Anterior cingulate cortex (tissue), 58 donors: ENCODE data around the gene DENND2D.
A peak's percentile ranks its signal among the peaks of the same experiment; 100 is the strongest.

Source experiments
- DNase-seq, 58 donors: peaks; one replicate each; lab custom pipeline; 2025; lab: John Stamatoyannopoulos, UW

The DENND2D gene

DNA sequence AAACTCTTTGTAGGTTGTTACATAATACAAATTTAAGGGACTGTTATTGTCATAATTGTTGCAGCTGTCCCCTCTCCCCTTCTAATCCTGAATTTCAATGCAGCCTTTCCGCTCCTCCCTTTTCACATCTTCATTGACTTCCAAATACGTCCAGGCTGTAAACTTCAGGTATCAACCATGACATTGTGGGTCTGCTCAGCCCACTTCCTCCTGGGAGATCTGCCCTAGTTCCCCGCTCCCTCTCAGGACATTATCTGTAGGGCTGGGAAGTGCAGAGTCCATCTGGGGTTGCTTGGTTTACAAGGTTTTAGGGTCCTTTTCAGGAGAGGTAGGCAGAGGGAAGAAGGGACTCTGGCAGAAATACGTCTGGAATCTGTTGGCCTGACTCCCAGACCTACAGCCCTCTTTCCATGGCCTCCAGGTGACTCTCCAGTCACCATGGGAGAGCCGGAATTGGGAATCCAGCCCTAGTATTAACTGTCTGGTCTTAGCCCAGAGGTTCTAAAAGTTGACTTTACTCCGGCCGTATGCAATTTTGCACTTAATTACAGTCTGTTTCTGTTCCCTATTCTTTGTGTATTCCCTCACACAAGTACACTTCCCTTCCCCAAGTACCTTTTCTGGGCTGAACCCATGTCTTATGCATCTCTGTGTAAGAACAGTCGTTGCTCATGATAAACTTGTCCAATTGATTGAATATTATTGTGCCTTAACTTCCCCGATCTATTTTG, 4.7 kb upstream of the DENND2D start:
- no peak for DNase-seq

DNA sequence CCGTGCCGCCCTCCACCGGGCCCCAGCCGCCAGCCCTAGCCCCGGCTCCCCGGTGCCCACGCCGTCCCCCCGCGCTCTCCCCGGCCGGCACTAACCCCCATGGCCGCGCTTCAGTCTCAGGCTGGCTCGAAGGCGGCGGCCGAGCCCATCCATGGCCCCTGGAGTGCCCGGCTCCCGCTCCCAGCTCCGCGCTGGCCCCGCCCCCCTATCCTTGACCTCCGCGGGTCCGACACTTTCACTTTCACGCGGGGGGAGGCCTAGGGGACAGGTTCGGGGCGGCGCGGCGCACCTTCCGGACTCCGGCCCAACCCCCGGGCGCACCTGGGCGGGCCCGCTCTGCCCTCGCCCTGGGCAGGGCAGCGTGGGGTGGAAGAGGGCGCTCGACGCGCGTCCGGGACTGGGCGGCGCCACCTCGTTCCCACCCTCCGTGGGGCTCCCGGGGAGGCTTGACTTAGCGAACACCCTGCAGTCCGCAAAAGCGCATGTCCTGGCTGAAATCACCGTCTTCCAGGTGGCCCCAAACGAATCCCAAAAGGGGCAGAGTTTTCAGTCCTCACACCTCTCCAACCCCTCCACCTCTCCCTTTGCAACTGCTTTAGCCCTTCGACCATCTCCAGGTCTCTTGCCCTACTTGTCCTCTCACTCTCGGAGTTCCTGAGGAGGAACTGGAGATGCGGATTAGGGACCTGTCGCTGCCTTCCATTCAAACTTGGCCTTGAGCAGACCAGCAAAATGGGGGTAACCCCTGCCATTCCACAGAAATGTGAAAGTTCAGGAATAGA, 3.9 kb upstream of the DENND2D start:
- peak in 1 of 58 donors; percentile 21 for DNase-seq

DNA sequence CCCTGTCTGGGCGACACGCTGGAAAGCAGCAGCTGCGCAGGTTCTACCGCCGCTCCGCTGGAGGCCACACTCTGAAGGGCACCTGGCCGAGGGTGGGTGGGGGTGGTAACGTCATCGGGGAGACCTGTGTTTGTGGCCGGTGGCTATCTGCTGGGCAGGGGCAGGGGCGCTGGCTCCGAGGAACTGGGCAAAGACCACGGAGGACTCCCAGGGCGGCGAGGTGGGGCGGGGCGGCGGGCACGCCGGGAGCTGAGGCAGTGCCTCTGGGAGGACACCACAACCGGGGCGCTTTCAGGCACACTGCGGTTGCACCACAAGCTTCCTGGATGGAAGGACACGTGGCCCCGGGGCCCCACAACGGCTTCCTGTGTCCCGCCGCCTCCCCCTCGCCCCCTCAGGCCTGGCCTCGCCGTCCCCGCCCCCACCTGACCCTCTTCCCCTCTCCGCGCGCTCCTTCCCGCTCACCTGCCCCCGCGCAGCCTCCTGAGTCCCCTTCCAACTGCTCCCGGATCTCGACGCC, 3.3 kb upstream of the DENND2D start:
- peak in 18 of 58 donors; percentile 6 to 62 (median 22) for DNase-seq

DNA sequence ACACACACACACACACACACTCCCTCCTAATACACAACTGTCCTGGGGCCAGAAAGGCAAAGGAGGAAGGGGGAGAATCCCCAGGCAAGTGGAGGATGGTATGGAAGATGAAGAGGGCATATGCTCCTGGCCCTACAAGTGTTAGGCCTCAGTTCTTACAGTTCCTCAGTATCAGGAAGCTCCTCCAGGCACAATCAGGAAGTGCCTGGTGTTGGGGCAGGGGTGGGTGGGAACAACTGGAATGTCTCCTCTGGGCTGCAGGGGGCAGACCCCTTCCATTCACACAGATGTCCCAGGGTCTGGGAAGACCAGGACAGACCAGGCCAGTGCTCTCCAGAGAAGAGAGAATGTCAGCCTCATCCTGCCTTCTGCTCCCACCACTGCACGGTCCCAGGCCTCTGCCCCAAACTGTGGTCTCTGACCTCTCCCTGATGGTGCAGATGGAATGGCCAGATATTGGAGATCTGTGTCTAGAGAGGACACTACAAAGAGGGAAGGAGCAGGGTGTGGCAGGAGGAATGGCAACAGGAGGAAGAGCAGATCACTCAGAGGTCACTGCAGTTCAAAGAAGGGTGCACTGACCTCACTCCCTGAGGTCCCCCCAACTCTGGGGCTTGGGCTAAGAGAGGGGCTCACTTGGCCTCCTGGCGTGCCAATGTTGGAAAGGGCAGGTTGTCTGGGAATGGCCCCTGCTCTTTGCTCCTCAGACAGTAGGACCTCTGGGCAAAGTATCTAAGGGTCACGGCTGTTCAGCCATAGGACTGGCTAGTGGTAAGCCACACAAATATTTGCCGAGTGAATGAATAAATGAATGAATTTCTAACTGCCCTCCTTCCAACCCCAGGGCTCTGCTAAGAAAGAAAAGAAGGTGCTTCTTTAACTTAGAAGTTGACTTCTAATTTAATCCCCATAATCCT, 2.5 kb upstream of the DENND2D start:
- no peak for DNase-seq

DNA sequence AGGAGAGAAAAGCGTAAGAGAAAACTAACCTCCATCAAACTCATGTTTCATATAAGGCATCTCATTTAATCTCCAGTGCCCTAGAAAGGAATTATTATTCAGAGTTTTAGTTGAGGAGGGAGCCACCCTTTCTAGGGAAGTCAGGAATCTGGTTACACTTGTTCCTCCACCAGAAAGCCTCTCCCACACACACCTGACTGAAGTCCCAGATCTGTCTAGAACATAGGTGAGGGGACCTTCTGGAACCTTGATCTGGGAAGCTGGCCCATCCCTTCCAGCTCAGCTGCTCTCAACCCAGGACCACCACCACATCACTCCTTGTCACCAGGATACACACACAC, 1.9 kb upstream of the DENND2D start:
- no peak for DNase-seq

DNA sequence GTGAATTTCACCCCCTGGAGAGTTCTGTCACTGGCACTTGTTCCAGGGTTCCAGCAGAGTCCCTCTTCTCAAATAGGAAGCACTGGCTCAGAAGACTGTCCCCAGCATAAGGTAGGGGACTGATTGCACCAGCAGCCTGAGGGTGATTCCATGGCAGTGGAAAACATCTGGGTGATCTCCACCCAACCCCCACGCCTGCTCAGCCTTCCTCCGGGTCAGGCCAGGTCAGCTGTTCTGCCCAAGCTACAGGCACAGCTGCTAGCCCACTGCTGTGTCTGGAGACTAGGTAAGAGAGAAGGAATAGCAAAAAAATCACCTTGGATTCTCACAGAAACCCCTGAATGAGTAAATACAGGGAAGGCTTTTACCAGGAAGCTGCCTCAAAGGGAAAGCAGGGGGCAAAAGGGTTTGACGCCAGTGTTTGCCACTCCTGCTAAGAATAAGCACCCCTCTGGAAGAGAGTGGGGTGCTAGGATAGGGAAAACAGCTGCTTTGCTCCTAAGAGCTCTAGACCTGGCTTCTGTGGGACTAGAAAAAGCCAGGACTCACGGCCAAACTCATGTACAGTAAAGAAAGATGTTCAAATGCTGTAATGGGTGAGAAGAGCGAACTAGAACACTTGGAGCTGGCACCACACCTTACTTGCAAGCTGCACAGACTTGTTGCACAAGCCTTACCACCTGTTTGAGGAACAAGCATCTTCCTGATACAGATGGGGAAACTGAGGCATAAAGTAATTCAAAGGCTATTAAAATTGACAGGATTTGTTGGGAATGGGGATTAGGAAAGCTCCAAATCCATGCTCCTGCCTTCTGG, 1.0 kb upstream of the DENND2D start:
- no peak for DNase-seq

DNA sequence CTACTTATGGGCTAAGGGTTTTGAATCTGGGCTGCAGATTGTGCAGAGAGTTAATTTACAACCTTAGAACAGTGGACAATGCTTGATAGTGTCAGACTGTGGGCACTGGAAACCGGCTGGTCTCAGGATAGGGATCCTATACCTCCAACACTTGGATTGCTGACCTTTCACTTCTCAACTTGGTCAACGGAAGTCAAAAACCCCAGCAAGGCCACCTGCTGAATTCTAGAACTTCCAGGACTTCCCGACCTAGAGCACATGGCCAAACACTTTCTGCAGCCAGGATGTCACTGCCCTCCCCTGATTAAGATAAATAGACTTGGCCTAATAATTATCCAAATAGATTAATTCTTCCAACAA, 336 bp upstream of the DENND2D start:
- DNase-seq = no peak

DNA sequence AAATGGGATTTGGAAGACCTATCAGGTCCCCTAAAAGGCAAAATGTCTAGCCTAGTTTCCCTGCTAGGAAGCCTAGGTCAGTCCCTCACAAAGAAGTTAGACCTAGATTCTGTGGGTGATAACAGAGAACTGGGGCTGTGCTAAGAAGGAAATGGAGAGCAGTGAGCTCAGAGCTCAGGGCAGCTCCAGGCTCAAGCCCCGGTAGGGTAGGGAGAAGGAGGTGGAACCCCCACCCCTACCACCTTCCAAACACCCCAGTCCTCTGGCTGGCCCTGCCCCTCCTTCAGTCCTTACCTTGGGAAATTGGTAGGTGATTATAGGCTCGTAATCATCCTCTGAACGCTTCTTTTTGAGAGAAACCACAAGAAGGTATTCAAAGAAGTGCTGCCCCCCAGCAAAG, 1.1 kb downstream of the DENND2D start:
- no peak for DNase-seq

DNA sequence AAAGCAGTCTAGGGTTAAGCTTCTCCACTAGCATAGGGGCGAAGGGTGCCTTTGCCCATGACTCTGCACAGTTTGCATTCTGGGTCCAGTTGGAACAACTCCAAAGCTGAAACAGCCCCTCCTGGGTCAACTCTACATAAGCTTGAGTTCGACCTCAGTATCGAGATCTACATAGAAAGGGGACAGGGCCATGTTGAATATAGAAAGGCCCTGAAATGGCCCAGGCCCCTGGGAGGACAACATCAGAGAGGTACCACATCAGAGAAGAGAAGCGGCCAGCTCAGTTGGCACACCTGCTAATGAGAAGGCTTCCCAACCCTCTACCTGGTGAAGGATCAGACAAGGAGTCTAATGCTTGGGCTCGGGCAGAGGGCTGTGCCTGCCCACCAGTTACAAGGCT, 1.6 kb downstream of the DENND2D start:
- DNase-seq = no peak

DNA sequence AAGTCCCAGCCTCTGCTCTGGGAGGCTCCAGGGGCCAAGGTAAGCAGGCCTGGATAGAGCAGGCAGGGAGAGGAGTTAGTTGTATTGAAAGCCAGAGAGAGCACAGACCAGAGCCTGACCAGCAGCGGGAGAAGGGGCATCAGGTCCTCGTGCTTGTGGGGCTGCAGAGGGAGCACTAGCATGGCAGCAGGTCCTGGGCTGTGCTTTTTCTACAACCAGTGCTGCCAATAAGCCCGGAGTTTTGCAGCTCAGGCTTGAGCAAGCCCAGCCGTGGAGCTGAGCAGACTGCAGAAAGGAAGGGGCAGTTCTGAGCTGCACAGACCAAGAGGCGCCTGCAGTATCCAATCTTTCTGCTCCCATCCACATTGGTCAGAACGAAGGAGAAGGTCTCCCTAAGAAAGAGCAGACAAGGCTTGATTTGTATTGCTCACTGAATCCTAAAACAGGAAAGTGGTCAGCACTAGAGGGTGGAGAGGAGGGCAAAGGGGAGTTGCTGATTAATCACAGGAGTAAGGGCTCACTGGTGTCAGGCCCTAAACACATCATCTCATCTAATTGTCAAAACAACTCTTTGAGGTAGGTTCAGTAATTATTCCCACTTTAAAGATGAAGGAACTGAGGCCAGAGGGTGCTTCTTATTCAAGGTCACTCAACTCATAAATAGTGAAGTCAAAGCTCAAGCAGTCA, 2.7 kb downstream of the DENND2D start:
- DNase-seq = peak in 1 of 58 donors; percentile 2

DNA sequence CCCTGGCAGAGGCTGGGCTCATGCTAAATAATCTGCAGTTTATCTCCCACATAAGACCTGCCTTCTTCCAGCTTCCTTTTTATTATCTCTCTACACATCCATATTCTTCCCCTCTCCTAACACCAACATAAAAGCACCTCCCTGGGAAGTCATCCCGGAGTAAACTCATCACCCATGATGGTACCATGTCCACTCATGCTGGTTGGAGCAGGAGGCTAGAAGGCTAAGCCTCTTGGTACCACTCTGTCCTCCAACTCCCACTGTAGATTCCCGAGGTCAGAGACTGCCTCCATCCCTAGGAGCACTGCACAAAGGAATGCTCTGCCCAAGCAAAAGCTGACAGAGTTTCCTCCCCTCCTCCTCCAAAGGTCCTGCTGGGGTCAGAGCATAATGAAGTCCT, 4.2 kb downstream of the DENND2D start:
- DNase-seq = no peak

DNA sequence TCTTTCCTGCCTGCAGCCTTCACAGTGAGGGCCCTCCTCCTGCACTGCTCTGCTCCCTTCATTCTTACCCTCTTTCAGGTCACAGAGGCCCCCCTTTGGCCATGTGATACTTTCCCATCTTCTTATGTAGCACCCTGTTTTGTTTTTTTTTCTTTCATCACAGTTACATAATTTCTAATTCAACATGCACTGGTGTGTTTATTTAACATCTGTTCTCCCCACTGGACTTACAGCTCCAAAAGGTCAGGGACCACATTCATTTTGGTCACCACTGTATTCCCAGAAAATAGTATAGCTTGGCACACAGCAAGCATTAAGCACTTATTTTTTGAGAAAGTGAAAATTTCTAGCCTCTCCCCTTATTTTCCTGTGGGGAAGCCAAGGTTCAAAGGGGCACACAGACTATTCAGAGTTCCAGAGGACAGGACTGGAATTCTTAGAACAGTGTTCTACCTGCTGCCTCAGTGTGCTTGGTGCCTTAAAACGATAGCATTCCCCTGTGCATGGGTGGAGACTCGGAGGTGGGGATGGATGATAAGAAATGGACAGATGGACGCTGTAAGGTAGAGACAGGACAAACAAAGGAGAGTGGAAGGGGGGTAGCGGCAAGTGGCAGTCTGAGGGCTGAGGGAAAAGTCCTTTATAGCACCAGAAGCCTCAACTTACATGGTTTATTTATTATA, 5.3 kb downstream of the DENND2D start:
- DNase-seq = no peak

DNA sequence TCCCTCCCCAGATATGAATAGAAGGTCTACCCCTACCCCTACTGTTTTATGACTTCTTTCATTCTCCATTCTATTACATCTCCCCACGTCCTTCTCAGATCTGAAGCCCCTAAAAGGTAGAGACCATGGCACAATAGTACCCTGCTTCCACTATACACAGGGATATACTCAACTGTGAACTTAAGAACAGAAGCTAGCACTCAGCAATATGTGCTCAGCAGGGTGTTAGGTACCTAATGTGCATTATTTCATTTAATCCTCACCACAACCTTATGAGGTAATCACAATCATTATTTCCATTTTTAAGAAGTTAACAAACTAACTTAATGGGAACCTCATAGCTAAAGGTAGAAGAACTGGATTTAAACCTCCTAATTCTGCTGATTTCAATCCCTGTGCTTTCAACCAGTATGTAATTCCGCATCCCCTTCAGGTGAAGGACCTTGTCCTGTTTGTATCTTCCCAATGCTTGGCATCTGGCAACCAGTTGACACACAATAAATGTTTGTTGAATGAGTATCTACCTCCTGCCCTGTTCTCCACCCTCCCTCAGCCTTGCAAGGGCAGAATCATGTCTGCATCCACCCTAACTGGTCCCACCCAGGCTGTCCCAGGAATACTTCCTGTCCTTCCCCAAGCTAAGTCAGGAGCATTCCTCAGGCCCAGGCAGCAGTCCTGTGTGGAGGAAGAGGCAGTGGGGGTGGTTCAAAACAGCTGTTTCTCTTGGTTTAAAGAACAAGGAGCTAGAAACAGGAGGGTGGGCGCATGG, 6.5 kb downstream of the DENND2D start:
- no peak for DNase-seq

DNA sequence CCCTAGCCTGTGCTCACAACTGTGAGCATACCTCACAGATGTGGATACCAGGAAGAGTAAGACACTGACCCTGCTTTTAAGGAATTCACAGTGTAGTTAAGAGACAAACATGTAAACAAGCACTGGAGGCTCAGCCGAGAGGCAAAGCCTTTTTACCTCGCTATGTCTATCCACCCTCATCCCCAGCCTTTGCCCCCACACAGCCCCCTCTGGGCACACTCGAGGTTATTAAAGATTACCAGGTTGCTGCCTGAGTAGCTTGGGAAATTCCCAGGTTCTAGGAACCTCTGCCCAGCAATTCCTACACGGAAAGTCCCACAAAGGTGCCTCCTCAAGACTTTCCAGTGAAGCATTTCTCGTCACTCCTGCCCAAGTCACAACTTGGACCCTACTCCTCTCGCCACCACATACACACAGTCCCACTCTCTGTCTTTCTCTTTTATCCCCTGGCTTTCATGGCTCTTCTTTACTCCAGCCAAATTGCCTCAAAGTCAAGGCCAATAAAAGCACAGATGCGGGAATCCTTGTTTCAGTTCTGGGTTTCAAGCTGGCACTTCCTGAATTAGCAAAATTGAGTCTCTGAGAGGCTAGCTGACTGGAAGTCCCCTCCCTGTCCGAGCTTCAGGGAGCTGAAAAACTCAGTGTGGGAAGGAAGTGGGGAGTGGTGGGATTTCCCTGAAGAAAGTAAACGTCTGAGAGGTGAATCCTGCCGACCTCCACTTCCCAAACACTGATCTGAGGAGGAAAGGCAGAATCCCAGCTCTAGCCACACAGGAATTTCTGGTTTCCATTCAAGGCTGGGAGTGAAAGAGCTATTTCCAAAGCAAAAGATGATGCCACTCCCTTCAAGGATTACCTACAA, 7.6 kb downstream of the DENND2D start:
- DNase-seq = peak in 8 of 58 donors; percentile 4 to 61 (median 16)

DNA sequence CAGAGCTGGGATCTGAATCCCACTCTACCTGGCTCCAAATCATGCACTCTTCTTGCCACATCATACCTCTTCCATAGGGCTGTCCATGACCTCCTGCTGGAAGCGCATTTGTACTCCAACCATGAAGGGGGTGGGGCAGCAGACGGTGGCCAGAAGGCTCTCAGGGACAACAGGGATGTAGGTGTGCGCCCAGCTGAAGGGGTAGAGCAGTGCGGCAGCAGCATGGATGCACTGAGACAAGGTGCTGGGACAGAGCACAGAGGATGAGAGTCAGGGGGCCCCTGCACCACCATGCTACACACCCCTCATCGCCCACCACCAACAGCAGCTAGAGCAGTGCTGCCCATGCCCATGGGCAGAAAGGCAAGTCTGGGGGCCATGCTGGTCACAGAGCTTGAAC, 8.4 kb downstream of the DENND2D start:
- DNase-seq = no peak

DNA sequence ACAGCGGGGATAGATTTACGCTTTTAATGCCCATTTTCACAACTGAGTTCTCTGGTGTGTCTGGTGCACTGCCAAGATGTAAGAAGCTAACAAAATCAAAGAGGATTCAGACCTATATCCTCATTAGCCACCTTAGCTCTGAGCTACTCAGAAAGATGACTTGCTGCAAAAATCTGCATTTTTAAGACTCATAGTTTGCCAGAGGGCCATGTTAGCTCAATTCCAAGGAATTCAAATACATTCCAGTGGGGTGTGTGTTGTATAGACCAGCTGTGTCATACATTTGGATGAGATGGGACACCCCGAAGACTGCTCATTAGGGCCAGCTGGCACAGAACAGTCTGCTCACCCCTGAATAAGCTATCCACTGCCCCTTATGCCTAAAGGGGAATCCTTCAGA, 8.9 kb downstream of the DENND2D start:
- DNase-seq = no peak

DNA sequence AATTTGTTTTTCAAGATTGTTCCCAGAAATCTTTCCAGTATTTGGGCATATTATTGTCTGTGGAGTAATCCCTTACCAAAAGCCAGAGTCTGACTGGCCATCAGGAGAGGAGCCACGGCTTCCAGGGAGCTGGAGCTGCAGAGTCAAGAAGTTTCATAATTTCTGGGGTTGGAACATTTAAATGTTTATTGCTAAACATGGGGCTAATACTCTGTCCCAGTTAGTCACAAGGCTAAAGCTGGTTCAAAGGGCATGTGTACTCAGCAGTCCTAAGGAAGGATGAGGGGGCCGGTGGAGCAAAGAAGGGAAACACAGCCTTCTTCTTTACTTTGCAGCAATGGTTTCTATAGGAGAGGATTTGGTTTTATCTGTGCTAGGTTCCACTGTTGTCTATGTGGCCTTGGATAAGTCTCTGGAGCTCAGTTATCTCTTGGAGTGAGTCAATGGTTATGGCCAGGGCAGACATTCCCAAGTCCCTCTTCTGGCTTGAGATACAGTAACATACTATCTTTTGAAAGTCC, 9.5 kb downstream of the DENND2D start:
- no peak for DNase-seq
